C1 segment of cervical spinal cord (tissue), 14 donors: Measurements from ENCODE around the gene MAML2.

Experiments
- DNase-seq, 14 donors: peaks; one replicate each; lab custom pipeline; 2025; lab: John Stamatoyannopoulos, UW

MAML2 gene

GRCh38 chr11:96074551-96075310 lies 268.3 kb downstream of the MAML2 start:
- DNase-seq, result no peak

GRCh38 chr11:96073536-96073935 lies 269.5 kb downstream of the MAML2 start:
- no peak for DNase-seq

GRCh38 chr11:96072592-96072991 lies 270.4 kb downstream of the MAML2 start:
- no peak for DNase-seq

- DNase-seq, result no peak
Observed at GRCh38 chr11:96070453-96070852, 272.5 kb downstream of the MAML2 start.

GRCh38 chr11:96067160-96067559 lies 275.8 kb downstream of the MAML2 start:
- DNase-seq, result no peak

GRCh38 chr11:96065379-96065778 lies 277.6 kb downstream of the MAML2 start:
- DNase-seq, result no peak

- DNase-seq, result peak in 1 of 14 donors; percentile 93
Observed at GRCh38 chr11:96063886-96064285, 279.1 kb downstream of the MAML2 start.

GRCh38 chr11:96063053-96063452 lies 279.9 kb downstream of the MAML2 start:
- DNase-seq, result no peak

GRCh38 chr11:96062134-96062533 lies 280.9 kb downstream of the MAML2 start:
- no peak for DNase-seq

GRCh38 chr11:96061730-96062129 lies 281.3 kb downstream of the MAML2 start:
- DNase-seq, result no peak

GRCh38 chr11:96061069-96061468 lies 281.9 kb downstream of the MAML2 start:
- no peak for DNase-seq

- no peak for DNase-seq
Observed at GRCh38 chr11:96057502-96057901, 285.5 kb downstream of the MAML2 start.

GRCh38 chr11:96056576-96056975 lies 286.4 kb downstream of the MAML2 start:
- DNase-seq, result no peak

- DNase-seq, result no peak
Observed at GRCh38 chr11:96055706-96056387, 287.1 kb downstream of the MAML2 start.

GRCh38 chr11:96054870-96055705 lies 287.9 kb downstream of the MAML2 start:
- peak in 1 of 14 donors; percentile 17 for DNase-seq

GRCh38 chr11:96052921-96053651 lies 289.9 kb downstream of the MAML2 start:
- DNase-seq, result no peak

GRCh38 chr11:96051820-96052219 lies 291.2 kb downstream of the MAML2 start:
- DNase-seq, result no peak

- no peak for DNase-seq
Observed at GRCh38 chr11:96050435-96051182, 292.4 kb downstream of the MAML2 start.

- DNase-seq, result no peak
Observed at GRCh38 chr11:96049426-96049825, 293.6 kb downstream of the MAML2 start.

- peak in 8 of 14 donors; percentile 23 to 93 (median 35) for DNase-seq
Observed at GRCh38 chr11:96045622-96046456, 297.2 kb downstream of the MAML2 start.
